OCI-LY3 (cell line): ENCODE measurements around the gene ELMO1.

Experiments
- EZH2phosphoT487 ChIP-seq: fragments of 200-600 bp; shearing (Covaris generic); IDR thresholded peaks from 2 replicates; pipeline ENCODE4 v1.6.1; 2018; ENCODE audit warnings: antibody characterized with exemption, mixed run types, low read depth
- TF ChIP-seq, protein P1 (sequence below): fragments of 200-600, 300-600 bp; sonication (generic); IDR thresholded peaks from 2 replicates; pipeline ENCODE4 v1.5.1; 2014; ENCODE audit warnings: antibody characterized with exemption, low read length, low read depth

DNA sequence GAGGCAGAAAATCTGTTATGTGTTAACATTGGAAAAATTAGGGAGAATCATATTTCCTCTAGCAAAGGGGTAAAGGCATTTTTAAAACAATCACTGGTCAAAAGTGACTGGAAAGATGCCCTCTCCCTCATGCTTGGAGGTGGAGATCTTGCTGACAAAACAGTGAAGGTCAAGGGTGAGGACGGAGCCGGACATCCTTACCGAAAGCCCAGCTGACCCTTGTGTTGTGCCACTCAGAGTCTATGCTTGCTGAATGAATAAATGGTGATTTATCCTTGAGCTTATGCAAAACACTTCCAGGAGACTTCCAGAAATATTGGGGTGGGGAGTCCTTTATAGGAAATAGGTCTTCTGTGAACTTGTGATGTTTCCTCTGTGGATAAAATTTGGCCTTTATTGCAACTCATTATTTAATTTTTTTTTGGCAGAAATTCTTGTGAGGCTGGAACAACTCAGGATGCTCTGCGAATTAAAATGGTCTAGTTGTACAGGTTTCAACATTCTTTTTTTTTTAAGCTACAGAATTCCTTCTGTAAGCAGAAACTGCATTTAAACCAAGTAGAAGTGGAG lies 28.3 kb upstream of the ELMO1 start:
- TF ChIP-seq, protein P1, sequence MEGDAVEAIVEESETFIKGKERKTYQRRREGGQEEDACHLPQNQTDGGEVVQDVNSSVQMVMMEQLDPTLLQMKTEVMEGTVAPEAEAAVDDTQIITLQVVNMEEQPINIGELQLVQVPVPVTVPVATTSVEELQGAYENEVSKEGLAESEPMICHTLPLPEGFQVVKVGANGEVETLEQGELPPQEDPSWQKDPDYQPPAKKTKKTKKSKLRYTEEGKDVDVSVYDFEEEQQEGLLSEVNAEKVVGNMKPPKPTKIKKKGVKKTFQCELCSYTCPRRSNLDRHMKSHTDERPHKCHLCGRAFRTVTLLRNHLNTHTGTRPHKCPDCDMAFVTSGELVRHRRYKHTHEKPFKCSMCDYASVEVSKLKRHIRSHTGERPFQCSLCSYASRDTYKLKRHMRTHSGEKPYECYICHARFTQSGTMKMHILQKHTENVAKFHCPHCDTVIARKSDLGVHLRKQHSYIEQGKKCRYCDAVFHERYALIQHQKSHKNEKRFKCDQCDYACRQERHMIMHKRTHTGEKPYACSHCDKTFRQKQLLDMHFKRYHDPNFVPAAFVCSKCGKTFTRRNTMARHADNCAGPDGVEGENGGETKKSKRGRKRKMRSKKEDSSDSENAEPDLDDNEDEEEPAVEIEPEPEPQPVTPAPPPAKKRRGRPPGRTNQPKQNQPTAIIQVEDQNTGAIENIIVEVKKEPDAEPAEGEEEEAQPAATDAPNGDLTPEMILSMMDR: no peak
- TF ChIP-seq EZH2phosphoT487: no peak
